ES-I3 (cell line): ENCODE results near the gene GMNC.

ENCODE experiments used
- H3K36me3 ChIP-seq: 2 replicates; pipeline ENCODE4 v1.6.1; 2013; ENCODE audit warnings: mild to moderate bottlenecking, low read length, control low read depth, moderate library complexity; ENCODE audit not compliant: insufficient read depth
- H3K4me1 ChIP-seq: 2 replicates; pipeline ENCODE4 v1.6.1; 2013; ENCODE audit warnings: mild to moderate bottlenecking, control low read depth, low read length; ENCODE audit not compliant: insufficient read depth
- H3K9ac ChIP-seq: 2 replicates; pipeline ENCODE4 v1.6.1; 2013; ENCODE audit warnings: low read depth, mild to moderate bottlenecking, low read length, moderate library complexity
- H3K9me3 ChIP-seq: 2 replicates; pipeline ENCODE4 v1.6.1; 2013; ENCODE audit warnings: mild to moderate bottlenecking, low read length, moderate library complexity; ENCODE audit not compliant: control insufficient read depth, insufficient read depth

Gene GMNC

DNA sequence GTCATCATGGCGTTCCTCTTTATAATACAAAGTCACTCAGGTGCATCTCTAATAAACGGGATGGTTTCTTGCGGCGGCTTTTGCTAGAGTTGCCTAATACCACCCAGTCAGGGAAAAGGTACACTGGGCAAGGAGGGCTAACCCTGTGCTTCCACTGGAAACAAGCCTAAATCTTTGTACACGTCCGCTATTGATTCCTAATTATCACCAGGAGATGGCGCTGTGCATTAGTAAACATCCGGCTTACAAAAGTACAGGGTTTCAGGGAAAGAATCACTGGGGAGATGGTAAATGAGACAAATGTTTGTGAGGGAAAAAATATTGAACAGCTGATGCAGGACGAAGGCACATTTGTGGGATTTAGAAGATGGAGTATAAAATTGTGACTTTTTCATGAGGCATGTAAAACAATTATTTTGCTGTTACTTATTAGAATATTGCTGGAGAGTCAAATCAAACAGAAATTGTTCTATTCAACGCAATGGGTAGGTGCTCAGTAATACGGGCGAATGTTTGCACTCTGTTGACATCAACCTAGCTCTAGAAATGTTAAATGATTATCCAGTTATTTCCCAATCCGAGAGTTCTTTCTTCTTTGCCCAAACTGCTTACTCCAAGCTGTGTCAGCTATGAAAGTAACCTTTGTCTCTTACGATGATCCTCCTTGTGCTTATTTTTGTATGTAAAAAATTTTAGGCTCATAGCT lies 50.6 kb downstream of the GMNC start:
- no peaks in the 10 kb centered on the region for H3K9me3 ChIP-seq
- no peaks in the 10 kb centered on the region for H3K36me3 ChIP-seq
- 0 out of 2 replicates have a peak, but pooled peaks cover 2% of the 10 kb centered on the region for H3K4me1 ChIP-seq
- H3K9ac ChIP-seq, result no peak overlapping the region

DNA sequence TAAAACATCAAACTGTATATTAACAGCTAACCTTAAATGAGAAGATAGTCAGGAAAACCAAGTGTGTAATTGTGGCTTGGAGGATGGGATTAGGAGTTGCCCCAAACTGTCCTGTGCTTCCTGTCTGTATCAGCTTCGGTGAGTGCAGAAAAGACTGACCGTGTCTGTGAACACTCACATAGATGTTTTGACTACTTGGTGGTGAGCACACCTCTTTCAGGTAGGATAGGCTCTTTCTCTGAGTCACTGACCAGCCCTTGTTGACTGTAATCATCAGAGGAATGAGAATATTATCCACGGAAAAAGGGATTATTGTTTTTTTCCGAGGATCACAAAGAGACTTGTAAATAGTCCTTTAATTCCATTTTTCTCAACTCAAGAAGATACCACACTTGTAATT lies 51.5 kb downstream of the GMNC start:
- Histone ChIP-seq H3K4me1 (0 out of 2 replicates have a peak, but pooled peaks cover 2% of the 10 kb centered on the region), H3K9me3 (no peaks in the 10 kb centered on the region), H3K36me3 (no peaks in the 10 kb centered on the region), H3K9ac (no peak overlapping the region)

DNA sequence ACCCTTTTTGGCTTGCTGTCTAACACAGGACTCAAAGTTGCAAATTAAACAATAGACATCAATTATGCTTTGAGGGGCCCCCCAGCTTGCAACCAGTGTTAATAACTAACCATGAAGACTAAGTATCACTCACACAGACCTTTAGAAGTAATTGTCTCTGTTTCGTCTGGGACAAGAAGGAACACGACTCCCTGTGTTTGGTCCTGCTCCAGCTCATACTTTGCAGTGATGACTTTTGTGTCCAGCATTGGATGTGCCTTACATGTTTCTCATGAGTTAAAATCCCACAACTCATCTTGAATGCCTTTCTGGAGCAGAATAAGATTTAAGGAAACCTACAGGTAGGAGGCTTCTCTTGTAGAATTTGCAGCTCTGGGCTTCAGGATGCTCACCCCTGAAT lies 53.1 kb downstream of the GMNC start:
- no peaks in the 10 kb centered on the region for H3K36me3 ChIP-seq
- 0 out of 2 replicates have a peak, but pooled peaks cover 2% of the 10 kb centered on the region for H3K4me1 ChIP-seq
- H3K9ac ChIP-seq, result no peak overlapping the region
- no peaks in the 10 kb centered on the region for H3K9me3 ChIP-seq

DNA sequence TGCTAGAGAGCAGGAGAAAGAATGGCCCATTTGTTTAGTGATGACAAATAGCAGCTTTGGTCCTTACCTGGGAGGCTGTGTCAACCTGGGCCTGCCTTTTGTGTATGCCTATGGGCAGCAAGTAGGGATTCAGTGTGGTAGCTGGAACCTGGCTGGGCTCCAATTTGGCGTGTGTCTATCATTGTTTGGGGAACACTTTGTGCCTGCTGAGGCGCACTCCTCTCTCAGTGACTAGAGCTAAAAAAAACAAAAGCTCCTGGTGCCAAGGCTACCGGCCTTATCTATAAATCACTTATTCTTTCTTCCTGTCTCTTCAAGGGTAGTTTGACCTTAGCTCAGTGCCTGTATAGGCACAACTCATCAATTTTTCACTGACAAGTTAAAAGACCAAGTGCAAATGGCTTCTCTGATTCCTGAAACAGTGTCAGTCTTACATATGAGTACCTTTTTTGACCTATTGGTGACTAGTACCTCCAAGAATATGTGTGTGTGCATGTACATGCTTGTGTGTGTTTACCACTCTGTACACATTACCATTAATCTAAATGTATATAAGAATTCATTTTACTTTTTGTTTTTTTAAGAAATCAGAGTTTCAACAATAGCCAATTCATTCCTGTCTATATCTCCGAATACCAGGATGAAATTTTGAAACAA lies 54.6 kb downstream of the GMNC start:
- Histone ChIP-seq H3K4me1 (0 out of 2 replicates have a peak, but pooled peaks cover 2% of the 10 kb centered on the region), H3K9ac (no peak overlapping the region), H3K36me3 (no peaks in the 10 kb centered on the region), H3K9me3 (no peaks in the 10 kb centered on the region)
